IPS DF 6.9 (cell line): Measurements from ENCODE around the gene GMEB2.

Source experiments
- DNase-seq: peaks from one replicate; pipeline ENCODE4 v3.0.0-alpha.2; 2013; ENCODE audit warnings: low read depth, low spot score
- H3K27ac ChIP-seq: one replicate; pipeline ENCODE4 v1.5.1; 2013; ENCODE audit warnings: low read length, control low read depth
- H3K27me3 ChIP-seq: 2 replicates; pipeline ENCODE4 v1.6.1; 2013; ENCODE audit warnings: mild to moderate bottlenecking, low read length; ENCODE audit not compliant: control insufficient read depth, insufficient read depth
- H3K36me3 ChIP-seq: 2 replicates; pipeline ENCODE4 v1.6.1; 2013; ENCODE audit warnings: low read length; ENCODE audit not compliant: control insufficient read depth, insufficient read depth
- H3K4me1 ChIP-seq: 2 replicates; pipeline ENCODE4 v1.6.1; 2013; ENCODE audit warnings: low read length; ENCODE audit not compliant: control insufficient read depth, insufficient read depth
- H3K4me3 ChIP-seq: 2 replicates; pipeline ENCODE4 v1.5.1; 2013; ENCODE audit warnings: mild to moderate bottlenecking, low read length
- H3K9me3 ChIP-seq: 2 replicates; pipeline ENCODE4 v1.6.1; 2013; ENCODE audit warnings: low read length, inconsistent platforms; ENCODE audit not compliant: control insufficient read depth, insufficient read depth
- WGBS: extraction: QIAGEN DNeasy Blood & Tissue Kit; methylation state at CpG from one replicate; pipeline ENCODE4 v1.1.7; 2013; ENCODE audit warnings: mixed read lengths, missing lambda C conversion rate; ENCODE audit not compliant: insufficient read length, insufficient coverage; 5-methylcytosine and 5-hydroxymethylcytosine counted together

GMEB2 gene

DNA sequence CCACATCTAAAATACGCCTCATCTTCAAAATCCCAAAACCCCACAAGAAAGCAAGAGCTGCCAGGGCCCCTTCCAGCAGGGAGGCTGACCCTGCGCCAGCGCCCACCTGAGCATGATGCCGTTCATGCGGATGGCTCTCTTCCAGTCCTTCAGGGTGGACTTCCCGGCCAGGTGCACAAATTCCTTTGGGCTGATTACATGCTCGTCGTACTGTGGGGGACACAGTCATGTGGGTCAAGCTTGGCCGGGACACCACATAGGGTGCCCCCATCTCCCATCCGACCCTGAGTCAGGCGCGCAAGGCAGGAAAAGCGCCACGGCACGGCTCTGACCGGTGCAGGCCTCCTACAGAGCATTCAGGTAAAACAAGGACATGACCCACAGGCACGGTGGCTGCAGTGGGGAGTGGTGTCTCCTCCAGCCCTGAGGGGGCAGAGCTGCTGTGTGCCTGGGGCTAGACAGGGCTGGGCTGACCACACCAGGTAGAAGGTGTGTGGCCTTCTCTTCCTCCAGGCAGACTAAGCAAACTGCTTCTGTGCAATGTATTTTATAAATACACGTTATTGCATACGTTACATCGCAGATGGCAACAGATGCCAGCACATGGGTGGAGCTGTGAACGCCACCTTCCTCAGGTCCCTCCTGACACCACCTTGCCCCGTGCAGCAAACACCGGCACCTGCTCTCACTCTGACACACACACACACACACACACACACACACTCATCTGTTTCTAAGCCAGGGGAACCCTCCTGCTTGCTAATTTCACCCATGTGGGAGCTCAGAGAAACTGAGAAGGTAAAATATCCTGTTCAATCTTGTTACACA lies 29.0 kb downstream of the GMEB2 start:
- H3K4me1 ChIP-seq = no peaks in the 10 kb centered on the region; the same call in 1 of the 2 replicates
- no peaks in the 10 kb centered on the region for H3K9me3 ChIP-seq
- no peak overlapping the region for H3K27ac ChIP-seq
- no peak for DNase-seq
- peaks cover 15% of the 10 kb centered on the region for H3K36me3 ChIP-seq
- no CpG with 5 or more reads among the region's 23 CpGs for WGBS
- H3K4me3 ChIP-seq = no peak overlapping the region
- no peaks in the 10 kb centered on the region for H3K27me3 ChIP-seq

DNA sequence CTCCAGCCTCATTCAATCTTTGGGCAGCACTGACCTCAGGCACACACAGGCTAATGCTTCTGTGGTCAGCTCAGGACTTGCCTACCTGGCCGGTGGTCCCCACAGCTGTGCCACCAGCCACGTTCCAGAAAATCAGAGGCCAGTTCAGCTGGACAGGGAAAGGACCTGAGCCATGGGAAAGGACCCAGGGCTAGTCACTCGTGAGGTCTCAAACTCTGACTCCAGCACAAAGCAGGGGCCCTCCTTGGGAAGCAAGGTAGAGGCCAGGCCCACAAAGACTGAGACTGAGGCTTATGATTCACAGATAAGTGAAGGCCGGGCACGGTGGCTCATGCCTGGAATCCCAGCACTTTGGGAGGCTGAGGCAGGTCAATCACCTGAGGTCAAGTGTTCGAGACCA lies 30.5 kb downstream of the GMEB2 start:
- WGBS = no CpG with 5 or more reads among the region's 6 CpGs
- no peak for DNase-seq
- no peak overlapping the region for H3K27ac ChIP-seq
- H3K27me3 ChIP-seq = no peaks in the 10 kb centered on the region
- no peak overlapping the region for H3K4me3 ChIP-seq
- H3K9me3 ChIP-seq = no peaks in the 10 kb centered on the region
- no peaks in the 10 kb centered on the region for H3K4me1 ChIP-seq
- H3K36me3 ChIP-seq = peaks cover 12% of the 10 kb centered on the region

GRCh38 chr20:63595416-63596127 lies 31.3 kb downstream of the GMEB2 start:
- DNase-seq = no peak
- Histone ChIP-seq H3K27ac (no peak overlapping the region), H3K27me3 (no peaks in the 10 kb centered on the region), H3K36me3 (peaks cover 17% of the 10 kb centered on the region), H3K9me3 (no peaks in the 10 kb centered on the region), H3K4me1 (no peaks in the 10 kb centered on the region), H3K4me3 (no peak overlapping the region)
- no CpG with 5 or more reads among the region's 30 CpGs for WGBS

DNA sequence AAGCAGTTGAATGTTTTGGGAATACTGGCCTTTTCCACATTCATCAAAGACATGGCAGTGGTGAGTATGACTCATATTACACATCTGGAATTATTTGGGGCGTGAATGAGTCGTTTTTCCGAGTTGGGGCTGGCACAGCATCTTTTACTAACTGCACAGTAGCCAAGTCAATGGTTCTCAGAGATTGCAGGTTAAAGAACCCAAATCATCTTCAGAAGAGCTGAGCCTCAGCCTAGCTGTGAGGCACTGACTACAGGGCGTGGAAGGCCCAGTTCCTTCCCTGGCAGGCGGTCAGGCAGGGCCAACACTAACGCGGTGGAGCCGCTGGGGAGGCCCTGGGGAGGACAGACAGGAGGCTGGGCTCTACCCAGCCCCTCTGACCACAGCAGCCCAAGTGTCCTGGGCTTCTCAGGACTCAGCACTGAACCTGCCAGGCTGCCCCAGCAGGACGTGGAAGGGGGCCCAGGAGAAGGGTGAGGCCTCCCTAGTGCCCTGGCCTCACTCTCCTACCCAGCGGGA lies 32.8 kb downstream of the GMEB2 start:
- no peak overlapping the region for H3K4me3 ChIP-seq
- no peak overlapping the region for H3K27ac ChIP-seq
- H3K36me3 ChIP-seq = peaks cover 24% of the 10 kb centered on the region
- no peaks in the 10 kb centered on the region for H3K27me3 ChIP-seq
- no peaks in the 10 kb centered on the region for H3K9me3 ChIP-seq
- DNase-seq = no peak
- WGBS = no CpG with 5 or more reads among the region's 10 CpGs
- no peaks in the 10 kb centered on the region for H3K4me1 ChIP-seq

- no peak for DNase-seq
- H3K4me1 ChIP-seq = no peaks in the 10 kb centered on the region
- WGBS = no CpG with 5 or more reads among the region's 13 CpGs
- no peaks in the 10 kb centered on the region for H3K9me3 ChIP-seq
- H3K27ac ChIP-seq = no peak overlapping the region
- H3K27me3 ChIP-seq = no peaks in the 10 kb centered on the region
- H3K4me3 ChIP-seq = no peak overlapping the region
- H3K36me3 ChIP-seq = peaks cover 18% of the 10 kb centered on the region
Measured at GRCh38 chr20:63592661-63593060, 34.2 kb downstream of the GMEB2 start.

GRCh38 chr20:63591786-63592355 lies 35.0 kb downstream of the GMEB2 start:
- H3K4me3 ChIP-seq = no peak overlapping the region
- no peaks in the 10 kb centered on the region for H3K9me3 ChIP-seq
- H3K27me3 ChIP-seq = no peaks in the 10 kb centered on the region
- WGBS = no CpG with 5 or more reads among the region's 28 CpGs
- H3K27ac ChIP-seq = no peak overlapping the region
- no peaks in the 10 kb centered on the region for H3K4me1 ChIP-seq
- peaks cover 18% of the 10 kb centered on the region for H3K36me3 ChIP-seq
- DNase-seq = no peak

DNA sequence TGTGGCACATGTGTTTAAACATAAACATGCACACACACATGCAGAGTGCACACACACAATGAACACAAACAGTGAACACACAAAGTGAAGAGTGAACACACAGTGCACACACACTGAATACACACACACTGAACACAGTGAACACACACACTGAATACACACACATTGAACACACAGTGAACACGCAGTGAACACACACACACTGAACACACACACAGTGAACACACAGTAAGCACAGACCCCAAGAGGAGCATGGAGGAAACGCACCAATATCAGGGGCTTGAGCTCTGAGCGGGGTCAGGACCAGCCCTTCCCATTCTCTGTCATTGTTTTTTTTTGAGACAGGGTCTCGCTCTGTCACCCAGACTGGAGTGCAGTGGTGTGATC lies 35.8 kb downstream of the GMEB2 start:
- no CpG with 5 or more reads among the region's 4 CpGs for WGBS

DNA sequence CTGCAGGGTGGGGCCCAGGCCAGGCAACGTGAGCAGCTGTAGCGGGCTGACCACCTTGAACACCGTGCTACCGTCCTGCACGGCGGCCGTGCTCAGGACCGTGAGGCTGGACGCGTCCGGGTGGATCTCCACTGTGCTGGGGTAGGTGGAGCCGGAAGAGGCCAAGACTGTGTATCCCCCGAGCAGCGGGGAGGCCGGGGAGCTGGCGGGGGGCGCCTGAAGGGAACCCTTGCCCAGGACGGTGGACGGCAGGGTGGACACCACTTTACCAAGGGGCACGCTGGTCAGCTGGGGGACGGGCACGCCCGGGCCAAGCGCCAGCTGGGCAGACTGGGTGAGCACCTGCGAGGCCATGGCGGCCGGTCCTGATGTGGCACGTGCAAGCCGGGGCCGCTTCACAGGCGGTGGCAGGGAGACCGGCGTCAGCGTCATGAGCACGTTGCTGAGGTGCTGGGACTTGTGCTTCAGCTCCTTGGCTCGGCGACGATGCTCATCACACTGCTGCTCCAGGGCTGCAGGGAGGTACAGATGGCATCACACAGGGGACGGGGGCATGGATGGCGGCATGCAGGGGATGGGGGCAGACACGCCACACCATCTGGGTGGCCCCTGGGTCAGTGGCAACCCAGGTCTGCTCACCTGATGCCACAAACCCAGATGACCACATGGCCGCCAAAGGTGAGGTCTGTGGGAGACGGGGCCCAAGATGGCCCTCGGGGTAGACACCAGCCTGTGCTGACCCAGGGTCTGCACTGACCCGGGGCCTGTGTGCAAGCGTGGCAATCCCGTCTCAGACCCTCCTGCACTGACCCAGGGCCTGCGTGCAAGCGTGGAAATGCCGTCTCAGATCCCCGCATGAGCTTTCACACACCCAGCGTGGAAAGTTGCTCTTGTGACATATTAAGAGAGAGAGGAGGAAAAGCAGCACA lies 36.4 kb downstream of the GMEB2 start:
- no peak for DNase-seq
- Histone ChIP-seq H3K36me3 (peaks cover 18% of the 10 kb centered on the region), H3K4me1 (no peaks in the 10 kb centered on the region), H3K27me3 (no peaks in the 10 kb centered on the region), H3K9me3 (no peaks in the 10 kb centered on the region), H3K27ac (no peak overlapping the region), H3K4me3 (no peak overlapping the region)
- WGBS = no CpG with 5 or more reads among the region's 52 CpGs

More for the DNA sequence above, 35.8 kb downstream of the GMEB2 start:
- no peaks in the 10 kb centered on the region for H3K27me3 ChIP-seq
- no peaks in the 10 kb centered on the region for H3K9me3 ChIP-seq
- DNase-seq = no peak
- no peaks in the 10 kb centered on the region for H3K4me1 ChIP-seq
- H3K27ac ChIP-seq = no peak overlapping the region
- H3K4me3 ChIP-seq = no peak overlapping the region
- peaks cover 18% of the 10 kb centered on the region for H3K36me3 ChIP-seq

DNA sequence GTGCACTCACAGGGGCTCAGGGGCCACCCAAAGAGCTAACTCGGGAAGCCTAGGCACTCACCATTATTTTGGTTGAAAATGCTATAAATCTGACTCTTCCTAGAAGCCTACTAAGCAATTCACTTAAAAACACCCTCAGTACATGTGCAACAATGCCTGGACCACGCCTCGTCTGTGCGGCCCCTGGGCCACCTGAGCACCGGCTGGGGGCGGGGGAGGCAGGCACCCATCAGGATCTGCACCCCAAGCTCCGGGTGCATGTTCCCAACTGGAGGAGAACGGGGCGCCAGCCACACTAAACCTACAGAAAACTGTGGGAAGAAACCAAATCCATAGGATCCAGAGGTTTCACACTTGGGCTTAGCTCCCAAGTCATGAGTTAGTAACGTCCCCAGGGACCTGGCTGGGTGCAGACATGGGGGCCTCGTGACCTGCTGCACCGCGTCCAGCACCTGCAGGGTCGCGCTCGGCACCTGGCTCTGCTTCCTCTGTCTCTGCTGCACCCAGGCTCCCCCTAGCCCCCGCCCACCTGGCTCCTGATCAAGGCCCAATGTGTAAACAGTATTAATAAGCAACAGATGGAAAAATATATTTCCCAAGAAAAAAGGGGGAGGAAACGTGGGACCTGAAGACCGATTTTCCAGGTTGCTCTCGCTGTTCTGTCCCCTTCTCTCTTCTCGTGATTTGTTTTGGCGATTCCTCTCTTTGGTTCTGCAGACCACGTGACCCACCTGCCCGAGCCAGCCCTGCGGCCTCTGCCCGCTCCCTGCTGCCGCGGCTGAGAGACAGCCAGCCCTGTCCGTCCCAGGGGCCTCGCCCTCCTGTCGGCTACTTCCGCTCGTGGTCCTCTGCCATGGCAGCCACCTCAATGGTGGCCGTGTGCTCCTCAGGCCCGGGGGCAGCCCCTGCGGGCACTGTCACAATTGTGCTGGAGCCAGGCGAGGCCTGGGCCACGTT lies 37.4 kb downstream of the GMEB2 start:
- Histone ChIP-seq H3K36me3 (peaks cover 18% of the 10 kb centered on the region), H3K4me1 (no peaks in the 10 kb centered on the region), H3K27ac (no peak overlapping the region), H3K27me3 (no peaks in the 10 kb centered on the region), H3K9me3 (no peaks in the 10 kb centered on the region), H3K4me3 (no peak overlapping the region)
- WGBS = no CpG with 5 or more reads among the region's 38 CpGs
- no peak for DNase-seq
